Keratinocyte (primary cell): Measurements from ENCODE around the gene SLC17A5. TPM values are rescaled to one million over a fixed set of nuclear protein-coding genes. Genes with fewer than 3 reads are reported as not detected.

Source experiments
- DNase-seq: peaks from one replicate; pipeline ENCODE4 v3.0.0-alpha.2; 2011; ENCODE audit warnings: low read depth, missing footprints, low spot score
- FAIRE-seq: peaks from 2 replicates; lab custom pipeline; 2011; peaks lifted over from hg19 to GRCh38; lab: Jason Lieb, UNC
- H2AFZ ChIP-seq: 2 replicates; pipeline ENCODE4 v1.6.0; 2012; ENCODE audit warnings: low read length, control low read depth, inconsistent platforms; ENCODE audit not compliant: control insufficient read depth
- H3K27ac ChIP-seq: 2 replicates; pipeline ENCODE4 v1.5.1; 2011; ENCODE audit warnings: low read length; ENCODE audit not compliant: control insufficient read depth, insufficient read depth
- H3K27me3 ChIP-seq: 3 replicates; pipeline ENCODE4 v1.6.0; 2011; ENCODE audit warnings: low read length; ENCODE audit not compliant: control insufficient read depth, insufficient read depth; ENCODE audit errors: extremely low read depth
- H3K36me3 ChIP-seq, 2 experiments: 2 replicates in 1 of 2; 3 replicates in 1 of 2; pipeline ENCODE4 v1.5.1; 2011; ENCODE audit warnings: low read length in 2 of 2, mild to moderate bottlenecking in 1 of 2; ENCODE audit not compliant: control insufficient read depth in 2 of 2, insufficient read depth in 2 of 2; ENCODE audit errors: extremely low read depth in 1 of 2
- H3K4me1 ChIP-seq: 3 replicates; pipeline ENCODE4 v1.5.1; 2011; ENCODE audit warnings: low read length; ENCODE audit not compliant: control insufficient read depth, insufficient read depth; ENCODE audit errors: extremely low read depth
- H3K4me2 ChIP-seq: 3 replicates; pipeline ENCODE4 v1.6.0; 2011; ENCODE audit warnings: low read depth, low read length; ENCODE audit not compliant: control insufficient read depth, insufficient read depth; ENCODE audit errors: extremely low read depth
- H3K4me3 ChIP-seq, 3 experiments: fragments of 200-600 bp in 1 of 3; sonication (generic) in 1 of 3; 2 replicates in 2 of 3; 3 replicates in 1 of 3; pipeline ENCODE4 v1.5.1; 2011 to 2016; ENCODE audit warnings: low read length in 3 of 3, mild to moderate bottlenecking in 3 of 3, control low read depth in 2 of 3, inconsistent platforms in 1 of 3, low read depth in 1 of 3, mixed read lengths in 1 of 3, mixed run types in 1 of 3, moderate library complexity in 1 of 3; ENCODE audit not compliant: control insufficient read depth in 2 of 3, insufficient read depth in 2 of 3; ENCODE audit errors: extremely low read depth in 1 of 3
- H3K79me2 ChIP-seq: 2 replicates; pipeline ENCODE4 v1.6.0; 2012; ENCODE audit warnings: low read length; ENCODE audit not compliant: control insufficient read depth, insufficient read depth
- H3K9ac ChIP-seq: 3 replicates; pipeline ENCODE4 v1.6.0; 2011; ENCODE audit warnings: low read length; ENCODE audit not compliant: control insufficient read depth, insufficient read depth; ENCODE audit errors: extremely low read depth
- H3K9me1 ChIP-seq: 3 replicates; pipeline ENCODE4 v1.6.0; 2011; ENCODE audit warnings: low read length; ENCODE audit not compliant: control insufficient read depth, insufficient read depth; ENCODE audit errors: extremely low read depth
- H3K9me3 ChIP-seq: 2 replicates; pipeline ENCODE4 v1.5.1; 2012; ENCODE audit warnings: low read depth, low read length; ENCODE audit not compliant: control insufficient read depth
- H4K20me1 ChIP-seq: 3 replicates; pipeline ENCODE4 v1.6.0; 2011; ENCODE audit warnings: low read length; ENCODE audit not compliant: control insufficient read depth, insufficient read depth; ENCODE audit errors: extremely low read depth
- CTCF ChIP-seq, 3 experiments: IDR thresholded peaks in 1 of 3; conservative IDR thresholded peaks in 1 of 3; optimal IDR thresholded peaks in 1 of 3; 2 replicates in 2 of 3; 3 replicates in 1 of 3; pipeline versions ENCODE3 to v1.5.1; 2011; ENCODE audit warnings: low read length in 3 of 3, mild to moderate bottlenecking in 3 of 3, moderate library complexity in 2 of 3, control low read depth in 1 of 3, inconsistent platforms in 1 of 3; ENCODE audit not compliant: insufficient read depth in 2 of 3; ENCODE audit errors: extremely low read depth in 1 of 3
- EZH2 ChIP-seq: IDR thresholded peaks from one replicate; pipeline ENCODE4 v1.6.1; 2012; ENCODE audit warnings: inconsistent platforms, mild to moderate bottlenecking, low read length, moderate library complexity
- dilution Hi-C: fragments of 300-500 bp; cut with MboI; formaldehyde crosslinking; loops from one replicate; pipeline ENCODE4 v1.7.0; 2020; ENCODE audit warnings: low sequenced_read_pairs; ENCODE audit not compliant: extremely low pct_ligation_motif_present
- polyA plus RNA-seq, 5 experiments: library from polyadenylated mRNA; depleted of rRNA in 3 of 5; stranded (reverse) in 3 of 5; stranded (forward) in 1 of 5; unstranded in 1 of 5; fragments of >200 nt; gene quantifications; 1 replicate in 1 of 5; 2 replicates in 3 of 5; 3 replicates in 1 of 5; pipeline versions ENCODE4 v1.2.1 to v1.2.3, GENCODE V29; 2011 to 2012; ENCODE audit warnings: missing spikeins in 2 of 5, low read depth in 1 of 5, low replicate concordance in 1 of 5

Gene SLC17A5
- polyA plus RNA-seq, 1 donor (not counting 4 experiments of a cell fraction or from before 2014, with no cell fraction given) = 8.7 TPM

- H3K27me3 ChIP-seq = no peaks in the 10 kb centered on the region
- H3K4me1 ChIP-seq = peaks cover 4% of the 10 kb centered on the region
- no peaks in the 10 kb centered on the region for H4K20me1 ChIP-seq
- H3K9me3 ChIP-seq = no peaks in the 10 kb centered on the region
- H3K4me3 ChIP-seq = no peak overlapping the region
- H2AFZ ChIP-seq = no peak overlapping the region
- no peak for FAIRE-seq
- no peak overlapping the region for H3K4me2 ChIP-seq
- H3K27ac ChIP-seq = no peak overlapping the region
- no peaks in the 10 kb centered on the region for H3K36me3 ChIP-seq
- no peak overlapping the region for H3K9ac ChIP-seq
- dilution Hi-C loops = no loop called here
- no peaks in the 10 kb centered on the region for H3K9me1 ChIP-seq
- no peak for DNase-seq
- TF ChIP-seq CTCF (optimal IDR thresholded peaks at IDR 0.05 in 1 of 3, IDR thresholded peaks at IDR 0.05 in 1 of 3, conservative IDR thresholded peaks at IDR 0.05 in 1 of 3; ENCODE audit: extremely low read depth in 1 of 3, insufficient read depth in 2 of 3, low read length in 3 of 3) = no peak
- no peak for TF ChIP-seq EZH2
- H3K79me2 ChIP-seq = no peaks in the 10 kb centered on the region
Observed at GRCh38 chr6:73666393-73666792, 12.6 kb upstream of the SLC17A5 start.

- dilution Hi-C loops = no loop called here
- Histone ChIP-seq H3K27me3 (no peaks in the 10 kb centered on the region), H3K9me1 (no peaks in the 10 kb centered on the region), H3K9ac (no peak overlapping the region), H4K20me1 (no peaks in the 10 kb centered on the region), H3K9me3 (no peaks in the 10 kb centered on the region), H3K4me3 (no peak overlapping the region), H3K27ac (no peak overlapping the region), H3K4me2 (no peak overlapping the region), H3K79me2 (no peaks in the 10 kb centered on the region), H3K36me3 (no peaks in the 10 kb centered on the region), H2AFZ (no peak overlapping the region), H3K4me1 (peaks cover 4% of the 10 kb centered on the region)
- DNase-seq (no peak), FAIRE-seq (no peak)
- TF ChIP-seq CTCF (optimal IDR thresholded peaks at IDR 0.05 in 1 of 3, IDR thresholded peaks at IDR 0.05 in 1 of 3, conservative IDR thresholded peaks at IDR 0.05 in 1 of 3; ENCODE audit: extremely low read depth in 1 of 3, insufficient read depth in 2 of 3, low read length in 3 of 3) = no peak
Observed at GRCh38 chr6:73665686-73666319, 12.0 kb upstream of the SLC17A5 start.
